Transverse colon (tissue), 4 donors: ENCODE results near the gene RFX3. TPM values are rescaled to one million over a fixed set of nuclear protein-coding genes. Genes with fewer than 3 reads are reported as not detected.

Experiments used
- DNase-seq: peaks from one replicate; pipeline ENCODE4 v3.0.0-alpha.2; 2019
- H3K27ac ChIP-seq, 4 donors: fragments of 200-600 bp; sonication (generic); 2 replicates each; pipeline ENCODE4 v1.5.1; 2016 to 2018; ENCODE audit warnings: inconsistent platforms in 4 of 4
- H3K27me3 ChIP-seq: fragments of 200-600 bp; sonication (generic); 2 replicates; pipeline ENCODE4 v1.5.1; 2017; ENCODE audit warnings: inconsistent platforms
- H3K36me3 ChIP-seq, 4 donors: fragments of 200-600 bp; sonication (generic); 2 replicates each; pipeline ENCODE4 v1.5.1; 2017 to 2019; ENCODE audit warnings: inconsistent platforms in 4 of 4
- H3K4me1 ChIP-seq, 4 donors: fragments of 200-600 bp; sonication (generic); 2 replicates each; pipeline ENCODE4 v1.5.1; 2017 to 2020; ENCODE audit warnings: inconsistent platforms in 4 of 4
- H3K4me3 ChIP-seq, 4 donors: fragments of 200-600 bp; sonication (generic); 1 replicate in 1 of 4; 2 replicates in 3 of 4; pipeline versions ENCODE4 v1.5.1 to v1.6.1; 2017 to 2019; ENCODE audit warnings: inconsistent platforms in 4 of 4
- H3K9me3 ChIP-seq, 2 donors: fragments of 200-600 bp; sonication (generic); 2 replicates each; pipeline ENCODE4 v1.5.1; 2017 to 2019; ENCODE audit warnings: inconsistent platforms in 2 of 2
- CTCF ChIP-seq, 5 experiments: fragments of 200-600 bp in 3 of 5; fragments of 450-650 bp in 2 of 5; sonication (generic) in 3 of 5; IDR thresholded peaks; 1 replicate in 2 of 5; 2 replicates in 3 of 5; pipeline ENCODE4 v1.5.1; 2016 to 2017; ENCODE audit warnings: antibody characterized with exemption in 5 of 5, inconsistent platforms in 3 of 5, mild to moderate bottlenecking in 2 of 5, moderate library complexity in 1 of 5
- EP300 ChIP-seq: sonication (generic); formaldehyde crosslinking; IDR thresholded peaks from one replicate; pipeline ENCODE4 v1.6.1; 2017; ENCODE audit warnings: antibody characterized with exemption, low read depth
- POLR2A ChIP-seq: fragments of 450-650 bp; IDR thresholded peaks from one replicate; pipeline ENCODE4 v1.6.1; 2016; ENCODE audit warnings: antibody characterized with exemption, mild to moderate bottlenecking, moderate library complexity
- POLR2AphosphoS5 ChIP-seq, 3 donors: sonication (generic); formaldehyde crosslinking; IDR thresholded peaks; one replicate each; pipeline ENCODE4 v1.6.1; 2016; ENCODE audit warnings: antibody characterized with exemption in 3 of 3
- WGBS, 2 donors: methylation state at CpG; one replicate each; pipeline ENCODE4 v1.1.5; 2018; ENCODE audit warnings: low coverage in 1 of 2; 5-methylcytosine and 5-hydroxymethylcytosine counted together
- in situ Hi-C, 4 donors: fragments of 200-750 bp; cut with MboI; loops; one replicate each; pipeline versions ENCODE4 v1.15.0 to v1.15.1; 2017; ENCODE audit warnings: low sequenced_read_pairs in 3 of 4, low pct_ligation_motif_present in 1 of 4, low pct_unique_long_range_greater_than_20kb in 1 of 4
- intact Hi-C: fragments of 100-400 bp; cut with DNase I; formaldehyde crosslinking; loops from one replicate; pipeline ENCODE4 v1.15.1; 2023; ENCODE audit warnings: low total_unique reads
- total RNA-seq, 4 donors: library from RNA; depleted of rRNA; stranded (reverse); fragments of >200 nt; gene quantifications; one replicate each; pipeline ENCODE4 v1.1.0, GENCODE V29; 2016

RFX3 gene
- total RNA-seq, 4 donors from 2014 or later, result 3.5 to 21.9 (median 7.1) TPM

GRCh38 chr9:3361116-3361515 lies 164.7 kb downstream of the RFX3 start:
- Histone ChIP-seq H3K4me1 (no peaks in the 10 kb centered on the region), H3K27ac (no peak overlapping the region), H3K4me3 (no peak overlapping the region), H3K36me3 (no peaks in the 10 kb centered on the region), H3K27me3 (no peaks in the 10 kb centered on the region), H3K9me3 (no peaks in the 10 kb centered on the region)
- in situ Hi-C loops (no loop called here), intact Hi-C loops (no loop called here)
- no peak for DNase-seq
- TF ChIP-seq EP300 (no peak), POLR2A (no peak), CTCF (IDR thresholded peaks at IDR 0.05) (no peak), POLR2AphosphoS5 (IDR thresholded peaks at IDR 0.05) (no peak)
- WGBS, 2 donors, result 83 to 85% methylated on average over 4 of the region's 4 CpGs

- Histone ChIP-seq H3K36me3 (no peaks in the 10 kb centered on the region), H3K4me3 (no peak overlapping the region), H3K9me3 (no peaks in the 10 kb centered on the region), H3K27me3 (no peaks in the 10 kb centered on the region), H3K4me1 (no peaks in the 10 kb centered on the region), H3K27ac (no peak overlapping the region)
- DNase-seq, result no peak
- TF ChIP-seq EP300, result no peak
- no peak for TF ChIP-seq POLR2AphosphoS5 (IDR thresholded peaks at IDR 0.05)
- no peak for TF ChIP-seq POLR2A
- no peak for TF ChIP-seq CTCF (IDR thresholded peaks at IDR 0.05)
- in situ Hi-C loops (no loop called here), intact Hi-C loops (no loop called here)
These were observed 165.6 kb downstream of the RFX3 start for GRCh38 chr9:3360245-3360644.

DNA sequence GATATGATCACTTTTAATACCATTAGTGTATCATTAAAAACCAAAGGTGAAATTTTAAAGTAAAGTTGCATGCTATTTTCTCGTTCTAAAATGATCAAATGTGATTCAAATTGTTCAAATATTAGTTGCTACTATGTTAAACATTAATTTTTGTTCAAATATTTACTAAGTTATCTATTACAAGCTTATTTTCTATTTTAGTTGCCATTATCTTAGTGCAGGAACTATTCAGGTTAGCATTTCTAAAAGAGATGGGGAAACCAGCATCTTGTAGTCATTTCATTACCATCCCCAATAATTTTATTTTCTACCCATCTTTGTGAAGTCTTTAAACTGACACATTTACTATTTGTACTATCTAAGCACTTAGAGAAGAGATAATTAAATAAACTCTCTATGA lies 166.0 kb downstream of the RFX3 start:
- intact Hi-C loops, result no loop called here
- Histone ChIP-seq H3K27me3 (no peaks in the 10 kb centered on the region), H3K4me3 (no peak overlapping the region), H3K36me3 (no peaks in the 10 kb centered on the region), H3K27ac (no peak overlapping the region), H3K4me1 (no peaks in the 10 kb centered on the region), H3K9me3 (no peaks in the 10 kb centered on the region)
- TF ChIP-seq POLR2AphosphoS5 (IDR thresholded peaks at IDR 0.05), result no peak
- no peak for TF ChIP-seq POLR2A
- TF ChIP-seq EP300, result no peak
- no peak for TF ChIP-seq CTCF (IDR thresholded peaks at IDR 0.05)
- WGBS, 2 donors, result 85 to 86% methylated on average over 1 of the region's 1 CpG
- DNase-seq, result no peak
- in situ Hi-C loops, result no loop called here

DNA sequence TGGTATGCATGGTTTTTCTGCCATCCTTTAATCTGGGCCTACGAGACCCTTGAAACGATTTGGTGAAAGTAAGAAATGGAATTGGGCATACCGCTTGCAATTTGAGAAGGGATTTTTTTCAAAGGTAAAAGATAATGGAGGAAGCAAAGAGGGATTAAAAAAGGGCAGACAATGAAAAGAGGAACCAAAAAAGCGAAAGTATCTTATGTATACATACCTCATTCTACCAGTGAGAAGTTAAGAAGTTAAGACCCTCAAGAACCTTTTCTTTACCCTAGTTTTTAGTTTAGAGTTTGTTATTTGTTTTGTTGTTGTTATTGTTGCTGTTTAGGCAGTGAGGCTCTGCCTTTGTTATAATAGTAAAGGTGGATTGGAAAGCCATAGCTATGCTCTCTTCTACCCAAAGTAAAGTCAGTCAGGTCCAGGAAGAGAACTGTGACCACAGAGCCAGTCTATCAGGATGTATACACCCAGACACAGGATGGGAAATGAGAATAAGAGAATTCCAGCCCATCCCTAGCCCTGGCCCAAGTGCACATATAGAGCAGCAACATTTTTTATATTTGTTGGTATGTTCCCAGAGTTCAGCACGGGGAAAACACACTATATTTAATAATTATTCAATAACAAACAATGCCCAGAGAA lies 166.6 kb downstream of the RFX3 start:
- intact Hi-C loops (no loop called here), in situ Hi-C loops (no loop called here)
- WGBS, 2 donors, result 95 to 96% methylated on average over 5 of the region's 5 CpGs
- DNase-seq, result no peak
- Histone ChIP-seq H3K9me3 (no peaks in the 10 kb centered on the region), H3K27me3 (no peaks in the 10 kb centered on the region), H3K4me1 (no peaks in the 10 kb centered on the region), H3K4me3 (no peak overlapping the region), H3K27ac (no peak overlapping the region), H3K36me3 (no peaks in the 10 kb centered on the region)
- no peak for TF ChIP-seq CTCF (IDR thresholded peaks at IDR 0.05)
- no peak for TF ChIP-seq POLR2AphosphoS5 (IDR thresholded peaks at IDR 0.05)
